ENCODE measurements around the gene JARID2. TPM values are rescaled to one million over a fixed set of nuclear protein-coding genes. Genes with fewer than 3 reads are reported as not detected.

JARID2 gene
- total and polyA plus RNA-seq, 10 of the 15 experiments (the other 5 are each of a cell fraction or from before 2014, with no cell fraction given) = 4.2 to 21.6 (median 11.7) TPM

GRCh38 chr6:15255481-15255880 is 9.6 kb downstream of the JARID2 start:
- intact Hi-C loops (cut with micrococcal nuclease; ENCODE audit: unreplicated experiment) (loop anchor here (2.0 to 10.0 kb wide), 5 partner anchors 45 to 1131 kb away; no protein-coding TSS in a partner anchor), in situ Hi-C loops (cut with MboI) (no loop called here)
- BruUV-seq (replicated peaks) = no TSS peak
- TF ChIP-seq EP300 (IDR thresholded peaks at IDR 0.05; ENCODE audit: borderline replicate concordance in 1 of 2, control insufficient read depth in 1 of 2, low read depth in 2 of 2, low read length in 2 of 2) (peak; percentile 57 to 62; a peak in 2 of 4 replicates), MEF2B (IDR thresholded peaks at IDR 0.05; ENCODE audit: partially characterized antibody, poor library complexity, severe bottlenecking) (peak; percentile 74), ZNF24 (IDR thresholded peaks at IDR 0.05) (0 out of 2 replicates have a peak, but pooled peaks have one; percentile 56), MTA2 (IDR thresholded peaks at IDR 0.05; ENCODE audit: low read depth) (peak; percentile 84), CEBPZ (IDR thresholded peaks at IDR 0.05; ENCODE audit: low read depth, low read length) (no peak), ETV6 (conservative IDR thresholded peaks at IDR 0.05 in 1 of 2, IDR thresholded peaks at IDR 0.05 in 1 of 2; ENCODE audit: borderline replicate concordance in 1 of 2, low read depth in 1 of 2) (peak in 1 of 2 experiments; percentile 79; a peak in 2 of 4 replicates), KAT2A (conservative IDR thresholded peaks at IDR 0.05; ENCODE audit: control insufficient read depth, low read depth, low read length) (no peak), SMC3 (IDR thresholded peaks at IDR 0.05; ENCODE audit: borderline replicate concordance, low read length) (0 out of 2 replicates have a peak, but pooled peaks have one; percentile 7), EED (IDR thresholded peaks at IDR 0.05; ENCODE audit: low read depth) (peak; percentile 79), EGR1 (IDR thresholded peaks at IDR 0.05; ENCODE audit: borderline replicate concordance in 1 of 2, low read depth in 2 of 2, low read length in 2 of 2) (0 out of 3 replicates have a peak, but pooled peaks of 1 of the 2 experiments have one; percentile 26), STAT1 (conservative IDR thresholded peaks at IDR 0.05) (no peak), ESRRA (IDR thresholded peaks at IDR 0.05; ENCODE audit: low read length) (no peak), POLR2A (IDR thresholded peaks at IDR 0.05; ENCODE audit: low read depth, low read length) (no peak), NFIC (IDR thresholded peaks at IDR 0.05; ENCODE audit: low read depth, low read length) (peak; percentile 73), ELK1 (IDR thresholded peaks at IDR 0.05; ENCODE audit: low read depth, low read length) (no peak)
- TF ChIP-seq, protein P1, sequence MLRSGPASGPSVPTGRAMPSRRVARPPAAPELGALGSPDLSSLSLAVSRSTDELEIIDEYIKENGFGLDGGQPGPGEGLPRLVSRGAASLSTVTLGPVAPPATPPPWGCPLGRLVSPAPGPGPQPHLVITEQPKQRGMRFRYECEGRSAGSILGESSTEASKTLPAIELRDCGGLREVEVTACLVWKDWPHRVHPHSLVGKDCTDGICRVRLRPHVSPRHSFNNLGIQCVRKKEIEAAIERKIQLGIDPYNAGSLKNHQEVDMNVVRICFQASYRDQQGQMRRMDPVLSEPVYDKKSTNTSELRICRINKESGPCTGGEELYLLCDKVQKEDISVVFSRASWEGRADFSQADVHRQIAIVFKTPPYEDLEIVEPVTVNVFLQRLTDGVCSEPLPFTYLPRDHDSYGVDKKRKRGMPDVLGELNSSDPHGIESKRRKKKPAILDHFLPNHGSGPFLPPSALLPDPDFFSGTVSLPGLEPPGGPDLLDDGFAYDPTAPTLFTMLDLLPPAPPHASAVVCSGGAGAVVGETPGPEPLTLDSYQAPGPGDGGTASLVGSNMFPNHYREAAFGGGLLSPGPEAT (IDR thresholded peaks at IDR 0.05; ENCODE audit: low read depth) = peak; percentile 70

More at GRCh38 chr6:15255481-15255880, 9.6 kb downstream of the JARID2 start:
- peak overlapping the region; percentile 92 for H3K27ac ChIP-seq (ENCODE audit: control insufficient read depth, insufficient read depth)
- peak; percentile 82 for DNase-seq (ENCODE audit: low read depth, low spot score)
- H3K4me2 ChIP-seq (ENCODE audit: control insufficient read depth, insufficient read depth) = peak overlapping the region; percentile 94
- no peaks in the 10 kb centered on the region for H3K27me3 ChIP-seq (replicated peaks in 1 of 2; ENCODE audit: control insufficient read depth in 2 of 2, insufficient read depth in 2 of 2, low read length in 1 of 2)
- H3K9ac ChIP-seq (ENCODE audit: control insufficient read depth, insufficient read depth, low read length) = peak overlapping the region; percentile 25; the same call in 1 of the 2 replicates
- no peak for FAIRE-seq
- ChIA-PET CTCF (interaction anchor here (0.6 to 7.3 kb wide), 13 partner anchors 10 to 1126 kb away, joined by 3 to 75 read pairs (median 4); no protein-coding TSS in a partner anchor), SMC1A (ENCODE audit: uncharacterized antibody, unreplicated experiment) (interaction anchor here (0.8 to 8.0 kb wide), 29 partner anchors 8 to 380 kb away, joined by 3 to 95 read pairs (median 6); partner anchors contain the start of gene JARID2), POLR2A (interaction anchor here (0.6 to 1.6 kb wide), 12 partner anchors 9 to 981 kb away, joined by 3 to 6 read pairs (median 3); no protein-coding TSS in a partner anchor), RAD21 (ENCODE audit: unreplicated experiment) (interaction anchor here (1.0 to 6.4 kb wide), 16 partner anchors 11 to 165 kb away, joined by 3 to 66 read pairs (median 8); no protein-coding TSS in a partner anchor)
- no peaks in the 10 kb centered on the region for H3K9me3 ChIP-seq (replicated peaks; ENCODE audit: control insufficient read depth, insufficient read depth, low read length)
- H3K36me3 ChIP-seq (ENCODE audit: control insufficient read depth in 2 of 2, insufficient read depth in 2 of 2, low read length in 1 of 2) = no peaks in the 10 kb centered on the region; a peak in 1 of 4 replicates
- 0% methylated on average over 1 of the region's 1 CpG for WGBS (ENCODE audit: insufficient coverage, insufficient replicate concordance, low lambda C conversion rate, missing lambda C conversion rate)
- peaks cover 3% of the 10 kb centered on the region; the same call in 1 of the 2 replicates for H4K20me1 ChIP-seq (ENCODE audit: control insufficient read depth, insufficient read depth)
- H2AFZ ChIP-seq (ENCODE audit: control insufficient read depth, low read depth, low read length) = no peak overlapping the region
- peak overlapping the region; percentile 31 for H3K4me3 ChIP-seq
- peak; percentile 73 for ATAC-seq
- peaks cover 99% of the 10 kb centered on the region for H3K79me2 ChIP-seq (ENCODE audit: control insufficient read depth, insufficient read depth, low read length)
- H3K4me1 ChIP-seq (ENCODE audit: control insufficient read depth, insufficient read depth, low read length) = peaks cover 85% of the 10 kb centered on the region
